HCT116 (cell line): ENCODE measurements around the gene IQCM. TPM values are rescaled to one million over a fixed set of nuclear protein-coding genes. Genes with fewer than 3 reads are reported as not detected.

ENCODE experiments used
- ATAC-seq: fragments of 200-7000 bp; cut with Tn5 transposase; 2 replicates; pipeline ENCODE4 v1.9.1; 2020; ENCODE audit warnings: mild to moderate bottlenecking, moderate library complexity
- BruUV-seq: library from RNA; stranded (reverse); fragments of 400-500 nt; replicated peaks from 2 replicates; lab custom pipeline; 2021; lab: Mats Ljungman, UMichigan
- CTCF ChIA-PET: fragments of 300-600 bp; sonication (Branson Sonifier 250); formaldehyde crosslinking; loops from one replicate; lab custom pipeline; 2021; ENCODE audit warnings: antibody characterized with exemption; lab: Charles Lee
- POLR2A ChIA-PET: fragments of 300-600, 350-600 bp; sonication (Branson Sonifier 250); formaldehyde crosslinking; loops from one replicate; lab custom pipeline; 2021; ENCODE audit warnings: antibody characterized with exemption; lab: Charles Lee
- RAD21 ChIA-PET, 2 experiments: fragments of 300-600 bp; sonication (Branson Sonifier 250); formaldehyde crosslinking; loops; one replicate each; lab custom pipeline; 2023; ENCODE audit warnings: low total read pairs in 2 of 2; ENCODE audit not compliant: uncharacterized antibody in 2 of 2, unreplicated experiment in 2 of 2, low non-redundant PET in 1 of 2; lab: Charles Lee
- DNase-seq: peaks from one replicate; pipeline ENCODE4 v3.0.0-alpha.2; 2010; ENCODE audit warnings: low read depth, low spot score
- H2AFZ ChIP-seq: fragments of 200-600 bp; shearing (Covaris generic), sonication (generic); 2 replicates; pipeline ENCODE4 v1.6.1; 2017; ENCODE audit warnings: low read depth, mixed run types, mixed read lengths, antibody characterized with exemption, low read length; ENCODE audit not compliant: poor library complexity, severe bottlenecking
- H3K27ac ChIP-seq: 2 replicates; pipeline ENCODE4 v1.5.1; 2012; ENCODE audit warnings: low read depth, low read length
- H3K27me3 ChIP-seq: fragments of 200-600 bp; sonication (generic); 2 replicates; pipeline ENCODE4 v1.6.1; 2016; ENCODE audit warnings: mixed run types, low read length, mixed read lengths; ENCODE audit not compliant: insufficient read depth
- H3K36me3 ChIP-seq, 2 experiments: fragments of 200-500 bp in 1 of 2; fragments of 200-600 bp in 1 of 2; sonication (Bioruptor generic) in 1 of 2; sonication (generic) in 1 of 2; 2 replicates each; pipeline versions ENCODE4 v1.5.1 to v1.6.1; 2014 to 2016; ENCODE audit warnings: low read length in 2 of 2, inconsistent platforms in 1 of 2, mixed read lengths in 1 of 2, mixed run types in 1 of 2; ENCODE audit not compliant: insufficient read depth in 2 of 2, control insufficient read depth in 1 of 2
- H3K4me1 ChIP-seq, 2 experiments: fragments of 200-600 bp in 1 of 2; sonication (generic) in 1 of 2; 2 replicates each; pipeline versions ENCODE4 v1.5.1 to v1.6.1; 2012 to 2017; ENCODE audit warnings: low read length in 2 of 2, inconsistent platforms in 1 of 2, mild to moderate bottlenecking in 1 of 2, mixed read lengths in 1 of 2, mixed run types in 1 of 2, moderate library complexity in 1 of 2; ENCODE audit not compliant: insufficient read depth in 2 of 2, control insufficient read depth in 1 of 2
- H3K4me2 ChIP-seq: fragments of 200-600 bp; sonication (generic); 2 replicates; pipeline ENCODE4 v1.6.1; 2017; ENCODE audit warnings: mixed run types, low read length, mixed read lengths
- H3K4me3 ChIP-seq, 2 experiments: fragments of 200-600 bp in 1 of 2; sonication (generic) in 1 of 2; replicated peaks in 1 of 2; 2 replicates each; pipeline ENCODE4 v1.5.1; 2011 to 2016; ENCODE audit warnings: low read length in 2 of 2, control low read depth in 1 of 2, low read depth in 1 of 2, mild to moderate bottlenecking in 1 of 2, mixed read lengths in 1 of 2, mixed run types in 1 of 2
- H3K79me2 ChIP-seq: fragments of 200-600 bp; sonication (generic); 2 replicates; pipeline ENCODE4 v1.6.1; 2017; ENCODE audit warnings: mild to moderate bottlenecking, mixed run types, low read length, moderate library complexity, mixed read lengths; ENCODE audit not compliant: insufficient read depth
- H3K9ac ChIP-seq: fragments of 200-600 bp; sonication (generic); 2 replicates; pipeline ENCODE4 v1.6.1; 2016; ENCODE audit warnings: low read length, mixed read lengths
- H3K9me2 ChIP-seq: fragments of 200-600 bp; sonication (generic), shearing (Covaris generic); 2 replicates; pipeline ENCODE4 v1.6.1; 2017; ENCODE audit warnings: mixed run types, mild to moderate bottlenecking, moderate library complexity; ENCODE audit not compliant: insufficient read depth
- H3K9me3 ChIP-seq, 2 experiments: fragments of 200-500 bp in 1 of 2; fragments of 200-600 bp in 1 of 2; sonication (Bioruptor generic) in 1 of 2; sonication (generic) in 1 of 2; 2 replicates each; pipeline ENCODE4 v1.6.1; 2014 to 2017; ENCODE audit warnings: low read length in 2 of 2, mixed read lengths in 2 of 2, inconsistent platforms in 1 of 2, low read depth in 1 of 2, mild to moderate bottlenecking in 1 of 2, mixed run types in 1 of 2, moderate library complexity in 1 of 2; ENCODE audit not compliant: control insufficient read depth in 1 of 2, insufficient read depth in 1 of 2
- H4K20me1 ChIP-seq: fragments of 200-600 bp; sonication (generic), shearing (Covaris generic); 2 replicates; pipeline ENCODE4 v1.6.1; 2017; ENCODE audit warnings: mixed run types, mild to moderate bottlenecking, moderate library complexity; ENCODE audit not compliant: insufficient read depth
- CBX3 ChIP-seq: IDR thresholded peaks from 2 replicates; pipeline ENCODE4 v1.6.1; 2012; ENCODE audit warnings: low read depth
- EZH2phosphoT487 ChIP-seq: fragments of 200-600 bp; IDR thresholded peaks from 2 replicates; pipeline ENCODE4 v1.6.1; 2018; ENCODE audit warnings: antibody characterized with exemption, borderline replicate concordance
- JUND ChIP-seq: IDR thresholded peaks from 2 replicates; pipeline ENCODE4 v1.6.1; 2012
- SIN3A ChIP-seq: IDR thresholded peaks from 2 replicates; pipeline ENCODE4 v1.6.1; 2012; ENCODE audit warnings: low read depth
- SRF ChIP-seq: IDR thresholded peaks from 2 replicates; pipeline ENCODE4 v1.6.1; 2012; ENCODE audit warnings: low read depth
- ZBTB33 ChIP-seq: IDR thresholded peaks from 2 replicates; pipeline ENCODE4 v1.6.1; 2011; ENCODE audit warnings: mild to moderate bottlenecking, low read length, moderate library complexity; ENCODE audit not compliant: insufficient replicate concordance; ENCODE audit errors: extremely low read depth
- ZNF274 ChIP-seq: fragments of 200-500 bp; sonication (Bioruptor generic); IDR thresholded peaks from 2 replicates; pipeline ENCODE4 v1.6.1; 2014; ENCODE audit warnings: mild to moderate bottlenecking, low read depth, low read length, inconsistent platforms
- intact Hi-C: fragments of 100-400 bp; cut with micrococcal nuclease; formaldehyde crosslinking; loops from 2 replicates; pipeline ENCODE4 v1.10.0; 2022
- total RNA-seq: library from RNA; stranded (reverse); gene quantifications from one replicate; pipeline ENCODE4 v1.2.1, GENCODE V29; 2021; ENCODE audit not compliant: unreplicated experiment

The IQCM gene
- total RNA-seq, 1 experiment from 2014 or later = 0.20 TPM

- TF ChIP-seq ZBTB33 (no peak), SRF (no peak), ZNF274 (no peak), SIN3A (no peak), CBX3 (no peak), JUND (no peak)
These were observed 64.5 kb downstream of the IQCM start (continued) for GRCh38 chr4:149751174-149751573.

- Histone ChIP-seq H3K9me2 (no peaks in the 10 kb centered on the region), H3K27ac (no peak overlapping the region), H3K4me2 (no peak overlapping the region), H3K27me3 (no peaks in the 10 kb centered on the region), H3K9ac (no peak overlapping the region), H3K4me3 (no peak overlapping the region), H3K4me1 (peaks cover 0 to 4% of the 10 kb centered on the region in 2 experiments; a peak in 1 of 4 replicates), H3K9me3 (no peaks in the 10 kb centered on the region), H2AFZ (no peak overlapping the region), H3K36me3 (no peaks in the 10 kb centered on the region), H4K20me1 (no peaks in the 10 kb centered on the region), H3K79me2 (no peaks in the 10 kb centered on the region)
- intact Hi-C loops = no loop called here
- ATAC-seq (no peak), DNase-seq (no peak)
- CTCF ChIA-PET = no interaction called here
- BruUV-seq = no TSS peak
- POLR2A ChIA-PET = no interaction called here
- RAD21 ChIA-PET = no interaction called here
- TF ChIP-seq EZH2phosphoT487 (no peak), ZBTB33 (no peak), SRF (no peak)
These were observed 65.9 kb downstream of the IQCM start for GRCh38 chr4:149749784-149750183.
